ENCODE data around the gene ARPP21. TPM values are rescaled to one million over a fixed set of nuclear protein-coding genes. Genes with fewer than 3 reads are reported as not detected.

Gene ARPP21
- total RNA-seq = not detected
- long read RNA-seq, partial matches to known transcripts = 0 of 1 reads
- long read RNA-seq, other reads (novel, unspliced or antisense) = 1 of 1 reads

DNA sequence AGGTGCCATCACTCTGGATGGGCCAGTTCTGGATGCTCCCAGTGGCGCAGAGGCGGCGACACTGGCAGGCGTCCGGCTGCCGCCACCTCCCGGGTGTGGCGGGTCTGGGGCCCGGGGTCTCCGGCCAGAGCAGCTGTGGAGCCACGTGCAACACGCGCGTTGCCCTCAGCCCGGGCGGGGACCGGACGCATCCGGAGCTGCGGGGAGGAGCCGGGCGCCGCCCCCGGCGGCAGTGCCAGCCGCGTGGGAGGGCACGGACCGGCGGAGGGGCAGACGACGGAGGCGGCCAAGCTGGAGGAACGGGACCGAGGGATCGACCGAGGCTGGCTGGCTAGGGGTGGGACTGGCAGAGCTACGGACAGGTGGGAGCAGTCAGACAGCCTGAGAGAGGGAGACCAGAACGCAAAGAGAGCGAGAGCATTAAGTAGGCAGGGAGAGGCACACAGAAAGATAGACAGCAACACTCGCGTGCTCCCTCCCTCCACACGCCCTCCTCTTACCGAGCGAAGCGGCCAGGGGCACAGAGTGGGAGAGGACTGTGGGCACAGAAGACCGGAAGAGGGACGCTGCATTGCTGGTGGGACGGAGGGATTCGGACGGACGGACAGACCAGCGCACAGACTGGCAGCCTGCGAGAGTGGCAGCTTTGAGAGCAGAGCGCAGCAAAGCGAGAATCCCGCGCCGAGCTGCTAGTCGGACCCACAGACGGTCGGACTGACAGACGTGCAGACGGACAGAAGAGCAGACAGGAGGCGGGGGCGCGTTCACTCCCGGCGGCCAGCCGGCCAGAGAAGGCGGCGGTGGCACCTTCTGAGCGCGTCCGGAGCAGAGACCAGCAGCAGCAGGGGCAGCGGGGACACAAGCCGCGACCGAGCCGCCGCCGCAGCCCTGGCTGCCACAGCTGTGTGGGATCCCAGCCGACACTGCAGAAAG is at the start of gene ARPP21:
Gene ARPP21, plus strand, starts transcription at position 272 of the 933 bp plus-strand sequence. CDS start 42,227 bp downstream, outside the sequence.
- TF ChIP-seq, protein P1, sequence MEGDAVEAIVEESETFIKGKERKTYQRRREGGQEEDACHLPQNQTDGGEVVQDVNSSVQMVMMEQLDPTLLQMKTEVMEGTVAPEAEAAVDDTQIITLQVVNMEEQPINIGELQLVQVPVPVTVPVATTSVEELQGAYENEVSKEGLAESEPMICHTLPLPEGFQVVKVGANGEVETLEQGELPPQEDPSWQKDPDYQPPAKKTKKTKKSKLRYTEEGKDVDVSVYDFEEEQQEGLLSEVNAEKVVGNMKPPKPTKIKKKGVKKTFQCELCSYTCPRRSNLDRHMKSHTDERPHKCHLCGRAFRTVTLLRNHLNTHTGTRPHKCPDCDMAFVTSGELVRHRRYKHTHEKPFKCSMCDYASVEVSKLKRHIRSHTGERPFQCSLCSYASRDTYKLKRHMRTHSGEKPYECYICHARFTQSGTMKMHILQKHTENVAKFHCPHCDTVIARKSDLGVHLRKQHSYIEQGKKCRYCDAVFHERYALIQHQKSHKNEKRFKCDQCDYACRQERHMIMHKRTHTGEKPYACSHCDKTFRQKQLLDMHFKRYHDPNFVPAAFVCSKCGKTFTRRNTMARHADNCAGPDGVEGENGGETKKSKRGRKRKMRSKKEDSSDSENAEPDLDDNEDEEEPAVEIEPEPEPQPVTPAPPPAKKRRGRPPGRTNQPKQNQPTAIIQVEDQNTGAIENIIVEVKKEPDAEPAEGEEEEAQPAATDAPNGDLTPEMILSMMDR (IDR thresholded peaks at IDR 0.05) = no peak
- ATAC-seq (peak; percentile 51), DNase-seq (peak; percentile 63)
- Histone ChIP-seq H3K4me3 (peak within 1 kb of the TSS; percentile 25), H3K27ac (no peak within 1 kb of the TSS), H3K4me1 (no peaks in the 10 kb centered on the region), H3K27me3 (peaks cover 28% of the 10 kb centered on the region), H3K36me3 (no peaks in the 10 kb centered on the region), H3K9me3 (no peaks in the 10 kb centered on the region)
- intact Hi-C loops (cut with DNase I) = no loop called here

DNA sequence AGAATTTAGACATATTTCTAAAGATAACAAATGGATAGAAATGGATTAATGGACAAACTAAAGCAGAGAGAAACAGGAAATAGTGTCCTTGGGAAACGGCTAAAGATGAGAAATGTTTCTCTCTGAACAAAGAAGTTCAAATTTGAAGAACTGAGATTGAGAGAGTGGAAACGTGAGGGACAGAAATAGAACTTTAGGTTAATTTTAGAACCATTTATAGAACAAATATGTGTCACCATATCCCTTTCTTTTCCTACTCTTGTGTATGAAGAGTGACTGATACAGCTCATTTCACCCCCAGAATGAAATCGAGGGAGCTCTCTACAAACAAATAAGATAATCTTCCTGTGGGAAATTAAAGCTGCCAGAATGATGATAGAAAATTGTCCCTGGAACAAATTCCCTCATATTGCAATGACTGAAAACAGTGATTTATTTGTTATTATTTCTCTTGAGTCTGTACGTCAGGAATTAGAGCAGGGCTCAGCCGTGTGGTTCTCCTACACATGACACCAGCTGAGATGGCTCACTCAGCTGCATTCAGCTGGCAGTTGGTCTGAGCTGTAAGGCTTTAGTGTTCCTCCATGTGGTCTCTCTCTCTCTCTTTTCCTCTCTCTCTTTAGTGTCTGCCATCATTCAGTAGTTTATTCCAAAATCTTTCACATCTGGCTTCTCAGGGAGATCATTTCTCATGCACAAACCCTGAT is 46.6 kb upstream of the ARPP21 start:
- Histone ChIP-seq H3K27ac (no peak overlapping the region), H3K4me3 (no peak overlapping the region), H3K36me3 (no peaks in the 10 kb centered on the region), H3K4me1 (no peaks in the 10 kb centered on the region), H3K27me3 (no peaks in the 10 kb centered on the region), H3K9me3 (no peaks in the 10 kb centered on the region)
- DNase-seq (no peak), ATAC-seq (no peak)
- TF ChIP-seq, protein P1 (IDR thresholded peaks at IDR 0.05) = no peak
- intact Hi-C loops (cut with DNase I) = no loop called here

GRCh38 chr3:35594739-35595138 is 44.6 kb upstream of the ARPP21 start:
- Histone ChIP-seq H3K36me3 (no peaks in the 10 kb centered on the region), H3K27me3 (no peaks in the 10 kb centered on the region), H3K27ac (no peak overlapping the region), H3K4me3 (no peak overlapping the region), H3K4me1 (no peaks in the 10 kb centered on the region), H3K9me3 (no peaks in the 10 kb centered on the region)
- DNase-seq (no peak), ATAC-seq (no peak)
- intact Hi-C loops (cut with DNase I) = no loop called here
- TF ChIP-seq, protein P1 (IDR thresholded peaks at IDR 0.05) = no peak

DNA sequence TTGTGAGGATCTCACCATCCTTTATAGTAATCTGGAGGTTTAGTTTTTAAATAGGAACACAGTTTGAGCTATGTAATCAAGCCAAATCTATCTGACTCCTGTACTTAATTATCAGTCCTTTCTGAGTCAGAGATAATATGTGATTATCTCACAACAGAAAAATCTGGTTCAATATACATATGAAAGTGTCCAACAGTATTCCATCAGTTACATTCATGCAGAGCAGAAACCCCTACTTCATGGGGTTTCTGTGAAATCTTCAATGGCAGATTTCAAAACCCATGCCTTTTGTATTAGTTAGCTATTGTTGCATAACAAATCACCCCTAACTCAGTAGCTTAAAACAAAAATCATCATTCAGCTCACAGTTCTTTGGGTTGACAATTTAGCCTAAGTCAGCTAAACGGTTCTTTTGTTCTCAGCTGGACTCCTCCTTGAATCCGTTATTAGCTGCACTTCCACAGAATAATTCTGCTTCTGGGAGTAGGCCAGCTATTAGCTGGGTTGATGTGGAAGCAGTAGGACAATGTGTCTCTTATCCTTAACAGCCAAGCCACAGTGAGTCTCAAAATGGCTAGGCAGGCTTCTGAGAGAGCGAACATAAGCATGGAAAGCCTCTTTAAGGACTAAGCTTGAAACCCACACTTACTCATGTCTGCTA is 42.9 kb upstream of the ARPP21 start:
- no peaks in the 10 kb centered on the region for H3K36me3 ChIP-seq
- no peaks in the 10 kb centered on the region for H3K9me3 ChIP-seq
- DNase-seq (no peak), ATAC-seq (no peak)
- intact Hi-C loops (cut with DNase I) = no loop called here
- H3K4me1 ChIP-seq = no peaks in the 10 kb centered on the region
- H3K27me3 ChIP-seq = no peaks in the 10 kb centered on the region
- TF ChIP-seq, protein P1 (IDR thresholded peaks at IDR 0.05) = no peak
- H3K4me3 ChIP-seq = no peak overlapping the region
- no peak overlapping the region for H3K27ac ChIP-seq

GRCh38 chr3:35597490-35597889 is 41.8 kb upstream of the ARPP21 start:
- TF ChIP-seq, protein P1 (IDR thresholded peaks at IDR 0.05) = no peak
- H3K27me3 ChIP-seq = no peaks in the 10 kb centered on the region
- no peak for ATAC-seq
- no peaks in the 10 kb centered on the region for H3K36me3 ChIP-seq
- no peak for DNase-seq
- intact Hi-C loops (cut with DNase I) = no loop called here
- H3K4me1 ChIP-seq = no peaks in the 10 kb centered on the region
- no peak overlapping the region for H3K27ac ChIP-seq
- H3K4me3 ChIP-seq = no peak overlapping the region
- H3K9me3 ChIP-seq = no peaks in the 10 kb centered on the region
